GM21529 (cell line): ENCODE data around the gene LDLRAD3.

Experiments used
- ATAC-seq: cut with Tn5 transposase; IDR thresholded peaks from one replicate; pipeline ENCODE4 v1.9.1; 2021; ENCODE audit not compliant: unreplicated experiment

Gene LDLRAD3

GRCh38 chr11:36098087-36098486 lies 154.2 kb downstream of the LDLRAD3 start:
- ATAC-seq, result no peak

GRCh38 chr11:36098853-36099375 lies 155.1 kb downstream of the LDLRAD3 start:
- no peak for ATAC-seq

GRCh38 chr11:36101466-36101865 lies 157.6 kb downstream of the LDLRAD3 start:
- ATAC-seq, result no peak

- ATAC-seq, result no peak
Observed at GRCh38 chr11:36102868-36103267, 159.0 kb downstream of the LDLRAD3 start.

GRCh38 chr11:36103933-36104530 lies 160.2 kb downstream of the LDLRAD3 start:
- ATAC-seq, result no peak

GRCh38 chr11:36104660-36104992 lies 160.8 kb downstream of the LDLRAD3 start:
- ATAC-seq, result no peak

- ATAC-seq, result no peak
Observed at GRCh38 chr11:36105743-36106581, 162.1 kb downstream of the LDLRAD3 start.

GRCh38 chr11:36107547-36107946 lies 163.7 kb downstream of the LDLRAD3 start:
- ATAC-seq, result no peak

GRCh38 chr11:36108881-36109589 lies 165.2 kb downstream of the LDLRAD3 start:
- no peak for ATAC-seq

GRCh38 chr11:36109590-36109849 lies 165.7 kb downstream of the LDLRAD3 start:
- no peak for ATAC-seq

- ATAC-seq, result no peak
Observed at GRCh38 chr11:36109850-36110606, 166.2 kb downstream of the LDLRAD3 start.

GRCh38 chr11:36110668-36111410 lies 167.0 kb downstream of the LDLRAD3 start:
- ATAC-seq, result no peak

- no peak for ATAC-seq
Observed at GRCh38 chr11:36114095-36114494, 170.2 kb downstream of the LDLRAD3 start.

GRCh38 chr11:36115378-36115801 lies 171.5 kb downstream of the LDLRAD3 start:
- ATAC-seq, result no peak

- no peak for ATAC-seq
Observed at GRCh38 chr11:36116161-36116560, 172.3 kb downstream of the LDLRAD3 start.

- no peak for ATAC-seq
Observed at GRCh38 chr11:36118084-36118483, 174.2 kb downstream of the LDLRAD3 start.

- ATAC-seq, result no peak
Observed at GRCh38 chr11:36119300-36119699, 175.4 kb downstream of the LDLRAD3 start.

GRCh38 chr11:36121054-36121453 lies 177.2 kb downstream of the LDLRAD3 start:
- no peak for ATAC-seq

- ATAC-seq, result no peak
Observed at GRCh38 chr11:36122671-36123070, 178.8 kb downstream of the LDLRAD3 start.

- ATAC-seq, result no peak
Observed at GRCh38 chr11:36123336-36124101, 179.7 kb downstream of the LDLRAD3 start.
